Measurements from ENCODE around the gene SLC9A8.
"Not testable (repeated sequence)": the region's sequence is repeated elsewhere in the genome, so short reads cannot be mapped to it uniquely, and the experiment has no call there.

The SLC9A8 gene

DNA sequence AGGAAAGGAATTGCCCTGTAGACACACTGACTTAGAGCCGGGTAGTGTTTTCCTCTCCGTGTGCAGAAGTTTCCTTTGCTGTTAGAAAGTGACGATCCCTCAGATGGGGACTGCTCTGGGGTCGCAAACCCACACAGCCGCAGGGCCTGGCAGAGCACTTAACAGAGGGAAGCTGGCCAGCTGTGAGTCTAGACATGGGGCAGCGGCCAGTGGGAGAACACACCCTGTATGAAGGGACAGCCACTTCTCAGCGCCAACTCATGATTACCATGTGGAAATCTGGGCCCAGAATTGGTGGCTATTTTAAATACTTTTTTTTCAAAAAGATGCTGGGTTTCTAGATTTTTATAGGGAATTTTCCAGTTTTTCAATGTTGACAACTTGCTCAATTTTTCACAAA lies 39.4 kb downstream of the SLC9A8 start:
- DNase-seq: no peak

DNA sequence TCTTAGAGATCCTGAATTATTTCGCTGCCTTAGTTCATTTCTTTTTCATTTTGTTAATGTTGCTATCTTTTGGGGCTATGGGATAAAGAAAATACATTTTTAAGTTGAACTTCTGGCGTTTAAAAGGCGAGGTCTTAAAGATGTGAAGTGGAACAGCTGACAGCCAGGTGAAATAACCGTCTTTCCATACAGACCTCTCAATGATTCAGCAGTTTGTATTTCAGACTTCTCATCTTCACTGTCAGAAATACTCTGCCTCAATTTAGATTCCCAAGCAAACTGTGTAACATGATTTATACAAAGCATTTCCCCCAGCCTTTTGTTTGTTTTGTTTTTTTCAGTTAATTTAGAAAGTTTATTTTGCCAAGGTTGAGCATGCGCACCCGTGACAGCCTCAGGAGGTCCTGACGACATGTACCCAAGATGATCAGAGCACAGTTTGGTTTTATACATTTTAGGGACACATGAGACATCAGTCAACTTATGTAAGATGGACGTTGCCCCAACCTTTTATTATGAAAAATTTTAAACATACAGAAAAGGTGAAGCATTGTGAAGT lies 40.0 kb downstream of the SLC9A8 start:
- DNase-seq: no peak

DNA sequence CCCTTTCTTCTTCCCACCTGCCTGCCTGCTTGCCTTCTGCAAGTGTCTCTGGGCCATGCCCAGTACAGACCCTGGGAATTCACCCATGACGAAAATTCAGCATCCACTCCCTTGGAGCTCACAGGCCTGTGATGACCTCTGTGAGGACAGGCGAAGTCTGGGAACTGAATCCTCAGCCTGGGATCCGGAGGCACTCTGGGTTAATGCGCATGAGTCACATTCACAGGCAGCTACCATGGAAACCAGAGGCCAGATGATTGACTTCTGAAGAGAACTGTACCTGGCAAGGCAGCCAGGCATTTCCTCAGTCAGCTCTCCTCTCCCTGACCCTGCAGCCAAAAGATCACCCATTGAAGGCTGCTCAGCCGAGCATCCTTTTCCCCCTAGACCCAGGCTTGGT lies 41.0 kb downstream of the SLC9A8 start:
- DNase-seq: no peak

DNA sequence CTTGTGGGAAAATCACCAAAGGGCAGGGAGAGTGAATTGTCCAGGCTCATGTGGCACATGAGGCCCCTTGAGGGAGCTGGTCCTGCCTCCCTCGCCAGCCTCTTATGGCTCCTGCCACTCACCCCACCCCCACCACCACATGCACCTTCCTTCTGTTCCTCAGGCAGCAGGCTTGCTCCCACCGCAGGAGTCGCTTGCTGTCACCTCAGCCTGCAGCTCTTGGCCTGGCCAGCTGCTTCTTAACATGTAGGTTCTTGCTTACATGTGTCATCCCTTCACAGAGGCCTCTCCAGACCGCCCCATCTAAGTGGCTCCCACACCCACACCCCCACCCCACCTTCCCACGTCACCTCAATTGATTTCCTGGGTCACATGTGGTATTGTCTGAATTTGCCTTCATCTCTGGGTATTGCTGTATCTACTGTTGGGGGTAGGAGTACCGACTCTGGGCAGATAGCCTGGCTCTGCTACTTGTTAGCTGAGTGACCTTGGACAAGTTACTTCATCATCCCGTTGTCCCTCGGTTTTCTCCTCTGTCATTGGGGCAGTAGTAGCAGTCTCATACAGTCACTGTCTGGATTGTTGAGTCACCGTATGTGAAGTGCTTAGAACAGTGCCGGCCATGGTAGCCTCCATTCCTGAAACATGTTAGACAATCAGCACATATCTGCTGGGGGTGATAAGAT lies 41.7 kb downstream of the SLC9A8 start:
- no peak for DNase-seq

- no peak for DNase-seq
Measured at GRCh38 chr20:49856904-49857303, 44.3 kb downstream of the SLC9A8 start.

DNA sequence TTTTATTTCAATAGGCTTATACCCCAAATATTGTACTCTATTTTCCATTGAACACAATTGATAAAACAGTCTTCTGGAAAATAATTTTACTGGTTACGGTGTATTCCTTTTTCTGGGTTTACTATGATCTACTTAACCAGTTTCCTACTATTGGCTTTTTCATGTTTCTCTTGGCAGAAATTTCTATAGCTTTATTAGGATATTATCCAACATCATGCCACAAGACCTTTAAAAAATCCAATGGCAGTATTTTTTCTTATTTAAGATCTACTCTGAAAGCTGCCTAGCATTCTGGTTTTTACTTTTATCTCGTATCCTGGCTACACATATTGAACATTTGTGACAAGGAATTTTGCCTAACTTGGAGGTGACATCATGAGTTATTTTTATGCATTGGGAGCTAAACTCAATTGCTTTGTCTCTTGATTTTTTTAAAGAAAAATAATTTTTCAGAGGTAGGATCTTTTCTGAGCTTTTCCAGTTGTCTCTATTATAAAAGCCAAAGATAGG lies 45.5 kb downstream of the SLC9A8 start:
- no peak for DNase-seq

DNA sequence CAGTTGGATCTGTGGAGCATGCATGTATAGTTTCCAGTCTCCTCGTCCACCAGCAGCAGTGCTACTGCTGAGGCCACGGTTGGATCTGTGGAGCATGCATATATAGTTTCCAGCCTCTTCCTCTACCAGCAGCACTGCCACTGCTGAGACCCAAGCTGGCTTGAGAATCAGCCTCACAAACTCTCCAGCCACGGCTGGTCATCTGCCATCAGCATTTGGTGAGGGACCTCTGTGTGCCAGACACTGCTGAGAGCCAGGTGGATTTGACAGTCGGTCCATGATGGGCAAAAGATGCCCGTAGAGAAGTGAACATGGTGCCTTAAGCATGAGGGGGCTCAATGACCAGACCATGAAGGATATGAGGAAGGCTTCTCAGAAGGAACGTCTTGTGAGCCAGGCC lies 46.4 kb downstream of the SLC9A8 start:
- no peak for DNase-seq

GRCh38 chr20:49859807-49860206 lies 47.2 kb downstream of the SLC9A8 start:
- DNase-seq: no peak

DNA sequence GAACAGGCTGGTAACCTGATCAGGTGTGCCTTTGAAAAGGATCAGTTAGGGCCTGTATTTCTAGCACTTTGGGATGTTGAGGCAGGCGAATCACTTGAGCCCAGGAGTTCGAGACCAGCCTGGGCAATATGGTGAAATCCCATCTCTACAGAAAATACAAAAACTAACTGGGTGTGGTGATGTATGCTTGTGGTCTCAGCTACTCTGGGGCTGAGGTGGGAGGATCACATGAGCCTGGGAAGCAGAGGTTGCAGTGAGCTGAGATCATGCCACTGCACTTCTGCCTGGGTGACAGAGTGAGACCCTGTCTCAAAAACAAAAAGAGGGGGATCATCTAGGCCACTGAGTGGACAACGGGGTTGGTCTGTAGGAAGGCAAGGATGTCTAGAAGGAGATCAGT lies 48.6 kb downstream of the SLC9A8 start:
- DNase-seq: not testable (repeated sequence)

GRCh38 chr20:49862607-49863200 lies 50.1 kb downstream of the SLC9A8 start:
- no peak for DNase-seq

- DNase-seq: no peak
Measured at GRCh38 chr20:49863666-49864065, 51.0 kb downstream of the SLC9A8 start.

DNA sequence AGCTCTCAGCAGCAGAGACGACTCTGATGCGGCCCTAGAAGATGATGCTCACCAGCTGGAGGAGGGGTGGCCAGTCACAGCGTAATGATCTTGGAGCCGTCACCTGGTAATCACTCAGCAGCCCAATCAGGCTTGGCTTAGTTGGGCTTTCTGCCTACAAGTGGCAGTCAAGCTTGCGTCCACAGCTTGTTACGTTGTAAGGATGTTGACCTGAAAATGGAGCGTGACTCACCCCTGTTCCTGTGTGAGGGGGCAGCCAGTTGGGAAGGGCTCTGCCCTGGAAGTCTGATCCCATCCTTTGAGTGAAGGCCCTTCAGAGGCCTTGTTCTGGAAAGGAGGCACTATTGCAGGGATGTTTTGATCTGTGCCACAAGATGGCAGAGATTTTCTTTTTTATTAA lies 52.9 kb downstream of the SLC9A8 start:
- DNase-seq: peak; percentile 28

GRCh38 chr20:49866051-49866450 lies 53.4 kb downstream of the SLC9A8 start:
- DNase-seq: peak; percentile 57

DNA sequence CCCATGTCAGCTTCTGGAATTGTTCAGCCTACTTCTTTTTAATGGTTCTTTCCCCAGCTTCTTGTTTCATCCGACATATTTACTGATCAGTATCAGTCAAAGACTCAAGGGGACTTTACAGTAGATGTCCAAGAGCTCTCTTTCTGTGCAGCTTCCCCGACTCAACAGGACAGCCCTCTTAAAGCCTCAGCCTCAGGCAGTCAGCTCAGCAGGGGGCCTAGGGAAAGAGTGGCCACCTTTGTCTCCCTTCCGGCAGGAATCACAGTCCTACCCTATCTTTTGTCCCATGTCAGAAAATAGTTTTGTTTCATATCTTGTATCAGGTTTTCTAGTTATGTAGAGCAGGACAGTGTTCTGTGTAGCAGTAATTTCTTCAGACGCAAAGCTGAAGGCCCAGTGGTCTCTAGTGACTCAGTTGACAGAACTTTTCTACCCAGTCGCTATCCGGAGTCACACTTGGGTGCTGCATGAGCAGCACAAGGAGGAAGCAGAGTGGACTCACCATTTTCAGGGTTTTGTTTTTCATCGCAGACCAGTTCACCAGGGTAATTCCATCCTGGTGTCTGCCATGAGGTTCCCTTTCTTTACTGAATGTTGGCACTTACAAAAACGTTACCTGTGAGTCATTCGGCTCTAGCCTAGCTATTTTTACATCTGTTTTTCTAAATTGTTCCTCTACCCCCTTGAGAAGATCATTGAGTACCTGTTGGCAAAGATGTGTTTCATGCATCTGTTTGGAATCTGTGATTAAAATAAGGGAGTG lies 55.0 kb downstream of the SLC9A8 start:
- no peak for DNase-seq

DNA sequence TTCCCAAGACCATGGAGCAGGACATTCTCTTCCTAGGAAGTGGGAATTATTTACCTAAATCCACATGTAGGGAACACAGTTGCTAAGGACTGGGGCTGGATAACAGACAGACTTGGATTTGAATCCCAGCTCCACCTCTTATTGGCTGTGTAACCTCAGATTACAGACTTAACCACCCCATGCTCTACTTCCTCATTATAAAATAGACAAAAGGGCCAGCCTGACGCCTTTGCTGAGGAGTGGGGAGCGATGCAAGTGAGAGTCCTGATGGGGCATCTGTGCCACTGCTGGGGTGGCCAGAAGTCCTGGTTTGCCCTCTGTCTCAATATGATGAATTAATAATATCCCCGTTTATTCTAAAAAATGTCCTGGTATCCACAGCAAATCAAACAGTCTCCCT lies 55.9 kb downstream of the SLC9A8 start:
- no peak for DNase-seq

DNA sequence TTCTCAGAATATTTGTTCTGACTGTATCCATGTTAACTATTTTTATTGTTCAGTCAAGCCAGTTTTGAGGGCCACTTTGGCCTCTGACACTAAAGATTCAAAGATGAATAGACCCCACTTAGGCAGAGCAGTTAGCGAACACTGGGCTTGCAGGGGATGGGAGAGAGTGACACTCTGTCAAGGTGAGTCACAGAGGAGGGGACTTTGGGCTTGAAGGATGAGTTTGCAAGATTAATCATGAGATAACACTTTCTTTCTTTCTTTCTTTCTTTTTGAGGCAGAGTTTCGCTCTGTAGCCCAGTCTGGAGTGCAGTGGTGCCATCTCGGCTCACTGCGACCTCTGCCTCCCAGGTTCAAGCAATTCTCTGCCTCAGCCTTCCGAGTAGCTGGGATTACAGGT lies 56.3 kb downstream of the SLC9A8 start:
- peak; percentile 49 for DNase-seq

GRCh38 chr20:49870261-49870660 lies 57.6 kb downstream of the SLC9A8 start:
- DNase-seq: no peak

DNA sequence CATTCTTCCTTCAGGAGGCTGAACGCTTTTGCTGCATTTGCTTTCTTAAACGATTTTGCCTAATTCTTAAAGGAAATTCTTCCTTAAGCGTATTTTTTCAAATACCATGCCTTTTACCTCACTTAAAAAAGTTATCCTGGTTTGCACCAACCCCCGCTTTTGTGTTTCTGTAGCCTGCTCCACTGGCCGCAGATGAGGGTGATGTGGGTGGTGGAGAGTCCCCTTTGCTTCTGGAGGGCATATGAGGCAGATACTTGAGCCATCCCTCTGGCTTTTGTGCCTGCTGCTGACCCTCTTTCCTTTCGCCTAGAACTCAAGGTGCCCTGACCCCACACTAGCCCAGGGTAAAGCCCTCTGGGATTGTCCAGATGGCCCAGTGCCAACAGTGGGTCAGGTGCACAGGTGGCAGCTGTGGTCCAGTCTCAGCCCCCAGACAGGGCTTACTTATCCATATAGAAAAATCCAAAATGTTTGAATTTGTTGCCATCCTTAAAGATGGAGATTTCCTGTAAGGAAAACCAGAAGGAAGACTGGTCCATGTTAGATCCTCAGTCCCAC lies 58.8 kb downstream of the SLC9A8 start:
- no peak for DNase-seq

DNA sequence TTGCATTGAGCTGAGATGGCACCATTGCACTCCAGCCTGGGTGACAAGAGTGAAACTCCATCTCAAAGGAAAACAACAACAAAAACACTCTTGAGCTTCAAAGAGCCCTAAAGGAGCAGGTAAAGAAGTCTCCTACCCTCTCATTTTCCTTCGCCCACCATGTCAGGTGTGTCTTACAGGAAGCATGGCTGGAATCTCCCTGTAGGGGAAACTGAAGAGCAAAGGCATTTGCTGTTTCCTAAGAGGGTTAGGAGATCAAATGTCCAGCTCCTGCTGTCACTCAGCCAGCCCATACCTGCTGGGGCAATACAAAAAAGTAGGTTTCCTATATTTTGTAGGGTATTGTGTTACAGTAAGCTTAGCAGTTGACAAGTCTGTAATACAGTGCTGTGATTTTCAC lies 59.4 kb downstream of the SLC9A8 start:
- DNase-seq: no peak

- DNase-seq: no peak
Measured at GRCh38 chr20:49874696-49875095, 62.1 kb downstream of the SLC9A8 start.

GRCh38 chr20:49877386-49877921 lies 64.8 kb downstream of the SLC9A8 start:
- no peak for DNase-seq

DNA sequence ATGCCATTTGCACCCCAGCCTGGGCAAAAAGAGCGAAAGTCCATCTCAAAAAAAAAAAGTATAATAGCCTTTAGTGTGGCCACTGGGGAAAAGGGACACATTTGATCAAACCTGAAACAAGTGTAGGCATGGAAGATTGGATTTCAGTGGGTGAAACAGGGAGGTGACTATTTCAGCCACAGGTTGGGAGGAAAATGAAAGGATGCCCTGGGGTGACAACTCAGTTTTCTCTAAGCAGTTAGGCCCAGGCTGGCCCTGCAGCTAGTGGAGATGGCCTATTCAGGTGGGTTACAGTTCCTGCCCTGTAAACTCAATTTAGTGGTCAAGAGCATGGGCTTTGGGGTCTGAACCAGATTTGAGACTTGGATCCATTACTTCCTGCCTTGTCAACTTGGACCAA lies 66.3 kb downstream of the SLC9A8 start:
- no peak for DNase-seq

DNA sequence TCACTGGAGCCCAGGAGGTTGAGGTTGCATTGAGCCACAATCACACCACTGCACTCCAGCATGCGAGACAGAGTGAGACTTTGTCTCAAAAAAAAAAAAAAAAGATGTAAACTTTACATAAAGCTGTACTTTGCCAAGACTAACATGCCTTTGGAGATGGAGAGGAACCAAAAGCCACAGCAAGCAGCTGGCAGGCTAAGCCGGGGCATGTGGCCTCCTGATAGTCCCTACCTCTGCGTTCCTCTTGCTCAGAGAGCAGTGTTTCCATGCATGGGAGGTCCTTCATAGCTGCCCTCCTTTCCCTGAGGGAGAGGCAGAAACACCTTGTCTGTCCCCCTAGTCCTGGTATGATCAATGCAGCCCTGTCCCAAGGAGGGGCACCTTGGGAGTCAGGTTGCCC lies 67.5 kb downstream of the SLC9A8 start:
- no peak for DNase-seq
